GM19324 (cell line): ENCODE measurements around the gene SULT1A2.
"Not testable (repeated sequence)": the region's sequence is repeated elsewhere in the genome, so short reads cannot be mapped to it uniquely, and the experiment has no call there.

Experiments used
- ATAC-seq: cut with Tn5 transposase; IDR thresholded peaks from one replicate; pipeline ENCODE4 v1.9.1; 2021; ENCODE audit warnings: mild to moderate bottlenecking, moderate library complexity; ENCODE audit not compliant: unreplicated experiment, low FRiP score

The SULT1A2 gene

GRCh38 chr16:28596840-28597691 lies at the start of gene SULT1A2:
SULT1A2 (minus strand) TSS chr16:28597050; CDS start chr16:28595930, 1,120 bp downstream.
- ATAC-seq: no peak

- ATAC-seq: not testable (repeated sequence)
These were observed 43.1 kb upstream of the SULT1A2 start for GRCh38 chr16:28639959-28640358.

GRCh38 chr16:28638359-28638758 lies 41.5 kb upstream of the SULT1A2 start:
- not testable (repeated sequence) for ATAC-seq

- ATAC-seq: not testable (repeated sequence)
These were observed 40.9 kb upstream of the SULT1A2 start, which contains the start of gene NPIPB8 for GRCh38 chr16:28637765-28638164. NPIPB8 (plus strand) TSS chr16:28638065; CDS start chr16:28638361, 296 bp downstream.

GRCh38 chr16:28636093-28636823 lies 39.4 kb upstream of the SULT1A2 start:
- ATAC-seq: not testable (repeated sequence)

- ATAC-seq: not testable (repeated sequence)
These were observed 34.1 kb upstream of the SULT1A2 start for GRCh38 chr16:28630905-28631304.

GRCh38 chr16:28623172-28623711 lies 26.4 kb upstream of the SULT1A2 start:
- ATAC-seq: no peak

- not testable (repeated sequence) for ATAC-seq
These were observed 25.8 kb upstream of the SULT1A2 start for GRCh38 chr16:28622532-28623171.

- no peak for ATAC-seq
These were observed 24.8 kb upstream of the SULT1A2 start for GRCh38 chr16:28621481-28622155.

GRCh38 chr16:28620316-28620715 lies 23.5 kb upstream of the SULT1A2 start:
- ATAC-seq: not testable (repeated sequence)

- ATAC-seq: no peak
These were observed 21.0 kb upstream of the SULT1A2 start for GRCh38 chr16:28617874-28618273.

GRCh38 chr16:28616636-28617035 lies 19.8 kb upstream of the SULT1A2 start:
- ATAC-seq: no peak

GRCh38 chr16:28616224-28616577 lies 19.4 kb upstream of the SULT1A2 start:
- not testable (repeated sequence) for ATAC-seq

GRCh38 chr16:28615486-28616223 lies 18.8 kb upstream of the SULT1A2 start:
- not testable (repeated sequence) for ATAC-seq

- ATAC-seq: not testable (repeated sequence)
These were observed 17.7 kb upstream of the SULT1A2 start for GRCh38 chr16:28614561-28614960.

GRCh38 chr16:28613912-28614311 lies 17.1 kb upstream of the SULT1A2 start:
- ATAC-seq: not testable (repeated sequence)

GRCh38 chr16:28612359-28613280 lies 15.8 kb upstream of the SULT1A2 start:
- ATAC-seq: peak; percentile 53

- ATAC-seq: no peak
These were observed 13.8 kb upstream of the SULT1A2 start for GRCh38 chr16:28610595-28611191.
